Stimulated activated CD8-positive, alpha-beta memory T cell treated with anti-CD3 and anti-CD28 coated beads, Interleukin-4, amount 100 ng/mL, for 24 hours (primary cell): ENCODE results near the gene RCOR2.

Experiments used
- DNase-seq: peaks from one replicate; pipeline ENCODE4 v3.0.0-alpha.2; 2020; ENCODE audit warnings: low read depth

RCOR2 gene

GRCh38 chr11:63922673-63923192, 5.8 kb upstream of the RCOR2 start:
- DNase-seq: no peak

DNA sequence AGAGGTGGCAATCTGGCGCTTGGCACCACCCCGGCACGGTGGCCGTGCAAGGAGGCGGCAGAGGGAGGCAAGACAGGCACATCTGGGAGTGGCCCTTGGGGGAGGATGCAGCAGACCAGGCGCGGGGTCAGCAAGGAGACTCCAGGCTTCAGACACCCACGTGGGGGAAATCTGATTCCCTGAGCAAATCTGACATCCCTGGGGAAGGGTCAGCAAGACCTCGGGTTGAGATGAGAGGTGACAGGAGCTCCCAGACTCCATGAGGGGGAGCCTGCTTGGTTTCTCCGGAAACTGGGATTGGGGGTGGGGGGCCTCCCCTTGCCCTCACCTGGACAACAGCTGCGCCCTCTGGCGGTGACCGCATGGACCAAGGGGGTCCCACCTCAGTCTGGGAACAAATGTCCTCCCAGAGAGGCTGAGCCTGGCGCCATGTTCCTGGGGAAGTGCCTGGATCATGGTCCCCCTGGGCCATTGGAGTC, 4.0 kb upstream of the RCOR2 start:
- no peak for DNase-seq

- no peak for DNase-seq
Observed at GRCh38 chr11:63920126-63920938, 3.4 kb upstream of the RCOR2 start.

DNA sequence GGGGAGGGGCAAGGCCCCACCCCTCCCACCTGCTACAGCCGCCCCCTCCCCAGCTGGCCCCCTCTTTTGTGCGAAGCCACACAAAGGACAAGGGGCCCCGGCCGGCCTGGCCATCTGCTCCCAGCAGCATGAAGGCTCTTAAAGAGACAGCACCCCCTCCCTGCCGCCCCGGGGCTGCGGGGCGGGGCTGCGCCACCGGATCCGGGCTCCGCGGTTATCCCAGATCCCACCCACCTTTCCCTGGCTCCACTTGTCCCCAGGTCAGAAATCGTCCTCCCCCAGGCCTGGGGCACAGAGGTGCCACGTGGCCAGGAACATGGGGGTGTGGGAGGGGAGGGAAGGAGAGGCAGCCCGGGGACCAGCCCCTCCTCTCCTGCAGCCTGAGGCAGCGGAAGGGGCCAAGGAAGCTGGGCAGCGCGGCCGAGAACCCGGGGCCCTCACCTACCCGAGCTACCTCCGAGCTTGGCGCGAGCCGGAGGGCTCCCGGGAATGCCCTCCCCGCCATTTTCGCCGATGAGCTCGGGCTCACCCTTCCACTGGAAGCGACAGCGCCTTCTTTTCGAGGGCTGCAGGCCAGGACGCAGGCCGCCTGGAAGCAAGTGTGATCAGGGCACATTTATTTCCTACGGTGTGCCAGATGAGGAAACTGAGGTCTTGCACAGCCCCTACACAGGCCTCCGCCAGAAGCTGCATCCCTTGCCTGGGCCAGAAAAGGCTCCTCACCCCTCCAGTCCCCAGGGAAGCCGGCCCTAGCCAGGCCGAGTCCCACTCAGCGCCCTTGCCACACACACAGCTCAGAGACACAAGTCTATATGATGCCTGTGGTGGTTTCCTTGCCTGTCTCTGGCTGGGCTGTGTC, 2.5 kb upstream of the RCOR2 start:
- no peak for DNase-seq

DNA sequence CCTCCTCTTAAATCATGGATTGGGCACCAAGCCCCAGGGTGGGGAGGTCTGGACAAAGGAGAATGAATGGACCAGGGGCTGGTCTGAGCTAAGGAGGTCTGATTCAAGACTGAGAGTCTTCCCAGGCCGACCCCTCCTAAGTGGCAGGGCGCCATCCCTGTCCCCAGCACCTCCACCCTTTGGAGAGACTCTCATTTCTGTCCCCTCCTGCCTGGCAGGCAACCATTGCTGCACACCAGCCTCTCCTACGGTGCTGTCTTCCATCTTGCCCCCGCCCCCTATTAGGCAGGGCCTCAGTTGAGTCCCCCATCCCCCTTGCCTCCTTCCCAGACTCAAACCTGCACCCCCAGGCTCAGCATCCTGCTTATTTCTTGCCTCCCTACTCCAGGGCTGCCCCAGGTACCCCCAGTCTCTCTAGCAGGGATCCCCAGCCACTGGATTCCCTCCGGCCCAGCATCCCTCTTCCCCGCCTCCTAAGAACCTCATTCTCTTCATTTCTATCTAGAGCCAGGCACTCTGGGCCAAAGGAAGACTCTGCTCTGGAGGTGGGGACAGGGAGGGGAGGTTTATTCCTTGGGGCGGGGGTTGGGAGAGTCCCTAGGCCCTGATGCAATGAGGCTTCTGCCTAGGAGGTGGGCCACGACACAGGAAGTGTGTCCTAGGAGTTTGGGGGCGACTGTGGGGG, 1.7 kb upstream of the RCOR2 start:
- DNase-seq: no peak

GRCh38 chr11:63917692-63918506, 935 bp upstream of the RCOR2 start:
- DNase-seq: no peak

DNA sequence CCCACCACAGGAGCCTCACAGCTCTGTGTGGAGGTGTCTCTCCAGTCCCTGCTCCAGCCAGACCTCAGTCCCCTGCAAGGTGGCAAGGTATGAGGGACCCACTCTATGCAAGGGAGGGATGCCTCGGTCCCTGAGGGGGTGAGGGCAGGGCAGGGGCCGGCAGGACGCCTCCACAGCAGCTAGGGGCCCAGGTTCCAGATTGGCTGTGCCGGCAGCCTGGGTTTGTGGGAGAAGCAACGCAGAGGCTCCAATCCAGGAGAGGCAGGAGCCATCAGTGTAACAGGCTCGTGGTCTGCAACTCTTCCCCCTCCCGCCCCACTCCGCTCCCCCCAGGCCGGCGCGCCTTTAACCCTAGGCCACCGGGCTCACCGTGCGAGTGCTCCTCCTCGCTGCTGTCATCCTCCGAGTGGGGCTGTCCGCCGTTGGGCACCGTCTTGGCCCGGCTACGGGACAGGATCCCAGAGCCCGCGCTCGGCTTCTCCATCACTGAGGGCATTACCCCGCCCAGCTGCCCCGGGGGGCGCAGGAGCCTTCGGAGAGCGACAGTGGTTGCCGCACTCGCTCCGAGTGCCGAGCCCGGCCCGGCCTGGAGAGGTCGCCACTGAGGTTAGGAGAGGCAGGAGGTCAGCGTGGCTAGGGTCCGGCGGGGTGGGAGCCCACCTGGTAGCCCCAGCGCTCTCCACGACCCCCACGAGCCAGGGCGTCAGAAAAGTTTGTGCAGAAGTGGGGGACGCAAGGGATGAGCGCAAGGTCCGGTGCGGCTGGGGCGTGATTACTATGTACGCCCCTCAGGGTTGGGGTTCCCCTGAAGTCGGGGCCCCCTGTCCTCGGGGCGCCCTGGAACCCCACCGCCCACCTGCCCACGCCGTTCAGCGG, 765 bp downstream of the RCOR2 start:
- no peak for DNase-seq

GRCh38 chr11:63914896-63915691, 1.9 kb downstream of the RCOR2 start:
- no peak for DNase-seq

GRCh38 chr11:63913866-63914830, 2.8 kb downstream of the RCOR2 start:
- DNase-seq: no peak

DNA sequence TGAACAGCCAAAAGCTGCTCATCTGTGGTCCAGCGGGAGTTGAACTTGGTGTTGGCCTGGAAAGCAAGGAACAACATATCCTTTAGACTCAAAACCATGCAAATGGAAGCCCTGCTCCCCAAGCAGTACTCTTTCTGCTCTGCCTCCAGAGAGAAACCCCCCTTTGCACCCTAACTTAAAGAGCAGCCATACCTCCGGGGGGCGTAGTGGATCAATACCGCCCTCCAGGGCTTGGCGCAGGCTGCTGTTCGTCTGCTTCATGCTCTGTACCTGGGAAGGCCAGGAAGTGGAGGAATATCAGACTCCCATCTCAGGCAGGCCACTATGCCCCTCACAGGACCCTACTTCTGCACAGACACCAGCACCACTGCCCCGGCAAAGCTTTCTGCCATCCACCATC, 4.3 kb downstream of the RCOR2 start:
- DNase-seq: no peak

DNA sequence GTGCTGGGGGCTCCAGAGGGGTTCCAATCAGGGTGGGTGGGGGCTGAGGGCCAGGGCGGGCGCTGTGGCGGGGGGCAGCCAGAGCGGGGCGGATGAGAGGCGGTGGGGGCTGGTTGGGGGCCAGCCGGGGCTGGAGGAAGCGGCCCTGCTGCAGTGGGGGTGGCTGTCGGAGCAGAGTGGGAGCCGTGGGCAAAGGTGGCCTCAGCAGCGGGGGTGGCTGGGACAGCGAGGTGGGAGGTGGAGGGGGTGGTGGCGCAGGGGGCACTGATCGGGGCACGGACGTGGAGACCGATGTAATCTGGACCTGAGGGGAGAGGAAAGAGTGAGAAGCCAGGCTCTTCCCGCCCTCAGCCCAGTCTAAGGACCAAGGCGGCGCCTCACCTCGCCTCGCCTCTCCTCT, 5.1 kb downstream of the RCOR2 start:
- no peak for DNase-seq

DNA sequence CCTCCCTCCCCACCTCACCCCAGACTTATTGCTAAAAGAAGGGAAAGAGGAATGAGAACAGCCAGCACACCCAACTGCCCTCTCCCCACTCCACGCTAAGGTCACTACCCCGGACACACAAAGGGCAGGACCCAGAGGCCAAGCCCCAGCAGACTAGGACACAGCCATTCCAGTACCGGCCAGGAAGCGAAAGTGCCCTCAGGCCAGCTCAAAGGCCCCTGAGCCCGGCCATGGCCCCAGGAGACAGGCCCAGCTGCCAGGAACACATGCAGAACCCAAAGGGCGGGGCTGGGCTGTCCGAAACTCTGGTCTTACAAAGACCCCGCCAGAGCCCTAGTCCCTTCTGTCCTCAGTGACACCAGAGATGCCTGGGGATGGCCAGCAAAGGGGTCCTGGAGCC, 5.5 kb downstream of the RCOR2 start:
- no peak for DNase-seq

DNA sequence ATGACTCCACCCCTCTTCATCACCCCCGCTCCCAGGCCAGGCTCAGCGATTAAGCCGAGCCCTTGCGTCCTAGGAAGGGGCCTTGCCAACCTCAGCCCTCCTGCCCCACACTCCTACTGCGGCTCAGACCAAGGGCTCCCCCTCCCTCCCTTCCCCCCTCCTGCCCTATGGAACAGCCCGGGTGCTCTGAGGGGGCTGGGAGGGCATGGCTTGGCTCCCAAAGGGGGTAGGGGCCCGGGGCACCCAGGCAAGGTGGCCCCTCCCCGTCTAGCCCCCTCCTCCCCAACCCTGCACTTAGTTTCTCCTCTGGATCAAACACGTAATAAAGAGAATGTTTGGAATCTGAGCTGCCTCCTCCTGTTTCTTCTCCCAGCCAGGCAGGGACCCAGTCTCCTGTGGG, 6.3 kb downstream of the RCOR2 start:
- no peak for DNase-seq

- DNase-seq: no peak
Observed at GRCh38 chr11:63909591-63910506, 7.1 kb downstream of the RCOR2 start.

DNA sequence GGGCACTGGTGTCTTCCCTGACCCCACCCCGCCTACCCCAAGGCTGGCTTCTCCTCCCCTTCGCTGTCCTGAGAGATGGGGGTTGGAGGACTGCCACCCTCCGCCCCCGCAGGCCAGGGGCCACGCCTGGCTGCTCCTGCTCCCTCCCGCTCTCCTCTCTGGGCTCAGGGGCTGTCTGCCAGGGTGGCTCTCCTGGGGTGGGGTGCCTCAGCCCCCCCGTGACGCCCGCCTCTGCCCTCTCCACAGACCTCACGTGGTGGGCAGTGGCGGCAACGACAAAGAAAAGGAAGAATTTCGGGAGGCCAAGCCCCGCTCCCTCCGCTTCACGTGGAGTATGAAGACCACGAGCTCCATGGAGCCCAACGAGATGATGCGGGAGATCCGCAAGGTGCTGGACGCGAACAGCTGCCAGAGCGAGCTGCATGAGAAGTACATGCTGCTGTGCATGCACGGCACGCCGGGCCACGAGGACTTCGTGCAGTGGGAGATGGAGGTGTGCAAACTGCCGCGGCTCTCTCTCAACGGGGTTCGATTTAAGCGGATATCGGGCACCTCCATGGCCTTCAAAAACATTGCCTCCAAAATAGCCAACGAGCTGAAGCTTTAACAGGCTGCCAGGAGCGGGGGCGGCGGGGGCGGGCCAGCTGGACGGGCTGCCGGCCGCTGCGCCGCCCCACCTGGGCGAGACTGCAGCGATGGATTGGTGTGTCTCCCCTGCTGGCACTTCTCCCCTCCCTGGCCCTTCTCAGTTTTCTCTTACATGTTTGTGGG, 8.1 kb downstream of the RCOR2 start:
- DNase-seq: no peak

GRCh38 chr11:63907808-63908530, 9.0 kb downstream of the RCOR2 start:
- no peak for DNase-seq
